Stimulated activated CD8-positive, alpha-beta memory T cell treated with anti-CD3 and anti-CD28 coated beads, Interleukin-15, amount 100 ng/mL, for 48 hours (primary cell): Measurements from ENCODE around the gene RAE1.
A peak's percentile ranks its signal among the peaks of the same experiment; 100 is the strongest.
"Not testable (repeated sequence)": the region's sequence is repeated elsewhere in the genome, so short reads cannot be mapped to it uniquely, and the experiment has no call there.

Source experiments
- DNase-seq, 2 donors: peaks; one replicate each; pipeline ENCODE4 v3.0.0-alpha.2; 2020; ENCODE audit warnings: low read depth in 2 of 2

The RAE1 gene

DNA sequence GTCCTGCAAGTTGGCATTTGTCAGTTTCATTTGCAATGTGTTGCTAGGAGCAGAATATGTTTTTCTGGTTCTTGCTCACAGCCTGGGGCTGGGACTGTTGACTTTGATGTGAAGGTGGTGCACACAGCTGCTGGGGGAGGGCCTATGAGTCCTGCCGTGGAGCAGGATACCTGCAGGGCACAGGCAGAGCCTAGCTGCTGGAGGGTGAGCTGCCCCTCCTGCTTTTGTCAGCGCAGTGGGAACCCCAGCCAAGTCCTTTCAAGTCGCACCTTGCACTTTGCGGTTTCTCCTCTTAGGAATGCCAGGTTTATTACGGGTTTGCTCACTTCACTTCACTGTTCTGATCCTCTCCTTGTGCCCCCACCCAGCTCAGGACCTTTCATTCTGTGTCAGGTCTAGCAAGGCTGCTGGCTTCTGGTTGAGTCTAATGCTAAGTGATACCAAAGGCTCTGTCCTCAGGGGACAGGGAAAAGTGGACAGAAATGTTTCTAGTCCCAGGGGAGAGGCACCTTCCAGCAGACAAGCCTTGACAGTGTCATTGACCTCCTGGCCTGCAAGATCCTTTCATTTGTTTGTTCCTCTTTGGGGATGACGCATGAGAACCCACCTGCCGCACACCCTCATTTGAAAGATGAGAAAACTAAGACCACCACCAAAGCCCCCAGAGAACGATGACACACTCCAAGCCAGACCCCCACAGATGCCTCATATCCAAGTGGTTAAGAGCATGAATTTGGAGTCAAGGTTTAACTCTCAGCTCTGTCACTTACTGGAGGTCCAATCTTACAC lies 24.2 kb upstream of the RAE1 start:
- DNase-seq, result no peak

DNA sequence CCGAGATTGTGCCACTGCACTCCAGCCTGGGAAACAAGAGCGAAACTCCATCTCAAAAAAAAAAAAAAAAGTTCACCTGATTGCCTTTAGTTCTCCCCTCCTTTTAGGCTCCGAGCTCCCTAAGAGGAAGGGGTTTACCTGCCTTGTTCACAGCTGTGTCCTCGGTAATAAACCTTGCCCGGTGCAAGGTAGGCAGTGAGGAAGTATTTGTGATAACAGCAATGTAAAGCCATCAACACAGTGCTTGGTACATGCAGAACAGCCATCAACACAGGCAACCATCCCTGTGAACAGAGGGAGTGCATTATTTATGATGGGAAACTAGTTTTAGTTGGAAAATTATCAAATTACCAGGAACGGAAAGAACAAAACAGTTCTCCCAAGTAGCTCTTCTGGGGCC lies 23.2 kb upstream of the RAE1 start:
- no peak for DNase-seq

DNA sequence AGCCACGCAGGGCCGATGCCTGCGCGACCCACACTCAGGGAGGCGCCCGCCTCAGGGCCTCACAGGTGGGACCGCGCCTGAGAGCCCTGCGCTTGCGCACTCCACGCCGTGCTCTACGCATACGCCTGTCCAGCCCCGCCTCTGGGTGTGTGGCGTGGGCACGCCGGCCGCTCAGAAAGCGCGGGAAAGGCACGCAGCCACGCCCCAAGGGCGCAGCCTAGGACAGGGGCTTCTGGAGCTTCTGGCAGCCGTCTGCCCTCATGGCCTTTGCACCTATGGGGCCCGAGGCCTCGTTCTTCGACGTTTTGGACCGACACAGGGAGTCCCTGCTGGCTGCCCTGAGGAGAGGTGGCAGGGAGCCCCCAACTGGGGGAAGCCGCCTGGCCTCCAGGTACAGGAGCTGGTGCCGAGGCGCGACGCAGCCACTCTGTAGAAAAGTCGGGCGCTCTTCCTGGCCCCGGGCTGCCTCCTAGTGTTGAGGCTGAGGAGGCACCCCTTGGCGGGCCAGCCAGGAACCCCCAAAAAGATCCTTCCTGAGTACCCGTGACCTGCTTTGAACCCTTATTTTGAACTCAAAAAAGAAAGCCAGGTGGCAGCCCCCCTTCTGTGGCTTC lies 21.3 kb upstream of the RAE1 start, which contains the start of gene SPO11:
Gene SPO11 (plus strand): TSS at position 196 of the 614 bp plus-strand sequence. CDS start 65 bp downstream, at position 261.
- DNase-seq, result no peak

DNA sequence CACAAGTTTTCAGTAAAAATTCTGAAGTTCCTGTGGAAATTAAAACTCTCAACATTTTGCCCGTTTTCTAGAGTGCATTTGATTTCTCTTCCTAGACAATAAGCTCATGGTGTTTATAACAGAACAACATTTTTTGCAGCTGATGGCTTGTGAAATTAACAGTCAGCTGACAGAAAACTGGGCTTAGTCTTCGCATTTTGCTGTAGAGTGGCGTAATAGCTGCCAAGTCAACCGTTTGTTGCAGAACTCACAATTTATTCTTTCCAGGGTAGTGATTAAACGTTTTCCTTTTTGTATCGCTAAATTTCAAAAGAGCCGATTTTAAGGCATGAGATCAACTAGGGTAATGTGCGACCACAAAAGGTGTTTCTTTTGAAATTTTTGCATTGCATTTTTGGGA lies 20.1 kb upstream of the RAE1 start:
- DNase-seq, result no peak

DNA sequence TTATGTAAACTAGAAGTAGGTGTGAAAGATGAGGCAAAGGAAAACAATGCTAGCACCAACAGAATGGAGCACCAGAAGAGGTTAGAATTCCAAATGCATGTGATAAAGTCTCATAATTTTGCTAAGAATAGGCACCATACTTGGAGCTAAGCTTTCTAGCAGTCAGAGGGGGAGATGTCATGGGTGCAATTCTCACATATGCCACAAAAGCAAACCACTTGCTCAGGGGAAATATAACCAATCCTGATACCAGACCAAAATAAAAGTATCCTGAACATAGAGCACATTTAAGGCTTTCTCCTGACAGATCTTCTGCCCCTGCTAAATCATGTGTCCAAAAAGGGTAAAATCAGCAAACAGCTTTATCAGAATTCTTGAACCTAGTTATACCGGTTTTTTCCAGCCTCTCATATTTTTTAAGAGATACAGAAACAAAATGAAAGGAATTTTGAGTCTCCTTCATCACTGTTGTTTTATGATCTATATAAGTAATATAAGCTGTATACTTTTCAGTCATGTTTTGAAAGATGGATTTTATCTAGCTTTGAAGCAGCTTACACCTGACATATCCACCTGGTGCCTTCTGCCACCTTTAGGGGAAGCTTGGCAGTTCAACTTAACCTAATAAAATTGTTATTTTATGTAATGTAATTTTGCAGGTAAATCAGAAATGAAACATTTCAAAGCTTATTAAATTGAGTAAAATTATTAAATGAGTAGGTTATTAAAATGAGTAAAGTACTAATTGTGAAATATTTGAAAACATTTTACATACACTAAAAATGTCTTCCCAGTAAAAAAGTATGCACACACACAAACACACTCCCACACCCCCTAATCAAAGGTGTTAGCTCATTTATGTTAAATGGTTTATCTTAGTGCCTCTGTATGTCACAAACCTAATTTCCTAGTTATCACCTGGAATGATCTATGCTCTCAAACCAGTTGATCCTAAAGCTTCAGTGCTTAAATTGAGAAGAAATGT lies 18.7 kb upstream of the RAE1 start:
- DNase-seq, result no peak

DNA sequence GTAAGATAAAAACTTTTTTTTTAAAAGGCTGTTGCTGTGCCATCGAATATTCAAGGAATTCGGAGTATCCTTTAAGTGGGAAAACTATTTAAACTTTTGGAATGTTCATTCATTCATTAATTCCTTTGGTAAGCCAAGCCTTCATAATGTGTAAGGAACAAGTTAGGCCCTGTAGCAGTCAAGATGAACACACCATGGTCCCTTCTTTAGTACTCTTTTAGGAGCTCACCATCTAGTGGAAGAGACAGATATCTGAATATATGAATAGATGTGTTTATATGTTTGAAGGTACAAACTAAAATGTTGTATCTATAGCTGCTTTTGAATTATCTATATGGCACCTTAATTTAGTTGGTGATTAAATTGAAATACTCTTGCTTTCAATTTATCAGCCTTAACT lies 15.7 kb upstream of the RAE1 start:
- no peak for DNase-seq

DNA sequence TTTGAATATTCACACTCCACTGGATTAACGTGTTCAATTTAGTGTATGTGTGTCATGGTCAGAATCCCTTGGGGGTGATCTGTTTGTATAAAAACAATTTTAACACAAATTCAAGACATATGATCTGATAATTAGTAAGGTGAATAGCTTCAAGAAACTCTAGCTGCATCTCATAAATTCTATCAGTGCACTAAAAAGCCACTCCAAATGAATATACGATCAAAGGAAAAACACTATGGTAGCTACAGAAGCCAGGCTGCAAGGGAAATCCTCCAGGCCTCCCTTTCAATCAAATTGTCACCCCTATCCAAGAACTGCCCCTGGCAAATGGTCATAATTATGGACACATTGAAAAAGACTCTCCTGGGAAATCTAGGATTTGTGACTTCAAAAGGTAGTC lies 9.4 kb upstream of the RAE1 start:
- no peak for DNase-seq

DNA sequence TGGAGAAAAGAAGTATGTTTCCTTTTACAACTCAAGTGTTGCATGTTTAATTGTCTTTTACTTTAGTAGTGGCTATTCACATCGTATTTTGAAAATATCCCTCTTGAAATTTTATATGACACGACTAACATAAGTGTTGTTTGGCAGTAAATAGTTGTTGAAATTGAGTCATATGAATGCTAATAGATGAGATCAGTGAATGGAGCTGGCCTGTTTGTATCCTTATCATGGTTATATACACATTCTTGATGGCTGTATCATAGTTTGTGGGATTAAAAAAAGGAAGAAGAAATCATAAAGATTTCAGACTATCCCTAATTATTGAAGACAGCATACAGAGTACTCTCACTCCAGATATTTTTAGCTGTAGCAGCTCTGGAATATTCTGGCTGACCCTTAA lies 8.2 kb upstream of the RAE1 start:
- DNase-seq, result no peak

DNA sequence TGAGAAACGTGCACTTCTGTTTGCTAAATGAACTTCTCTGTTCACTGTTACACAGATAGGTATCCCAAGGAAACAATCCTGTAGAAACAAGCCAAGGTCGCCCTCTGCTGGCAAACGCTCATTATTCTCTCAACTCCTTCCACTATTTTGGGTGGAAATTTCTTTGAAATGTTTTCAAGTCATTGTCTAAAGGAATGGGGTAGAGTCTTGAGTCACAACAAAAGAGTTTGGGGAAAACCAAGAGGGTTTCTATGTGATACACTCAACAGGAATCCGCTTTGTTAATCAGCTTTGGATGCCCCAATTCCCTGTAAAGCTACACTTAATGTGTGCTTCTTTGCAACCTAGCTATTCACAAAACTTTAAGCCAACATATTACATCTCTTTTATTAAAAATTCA lies 4.6 kb upstream of the RAE1 start:
- peak; percentile 19 to 39 for DNase-seq

DNA sequence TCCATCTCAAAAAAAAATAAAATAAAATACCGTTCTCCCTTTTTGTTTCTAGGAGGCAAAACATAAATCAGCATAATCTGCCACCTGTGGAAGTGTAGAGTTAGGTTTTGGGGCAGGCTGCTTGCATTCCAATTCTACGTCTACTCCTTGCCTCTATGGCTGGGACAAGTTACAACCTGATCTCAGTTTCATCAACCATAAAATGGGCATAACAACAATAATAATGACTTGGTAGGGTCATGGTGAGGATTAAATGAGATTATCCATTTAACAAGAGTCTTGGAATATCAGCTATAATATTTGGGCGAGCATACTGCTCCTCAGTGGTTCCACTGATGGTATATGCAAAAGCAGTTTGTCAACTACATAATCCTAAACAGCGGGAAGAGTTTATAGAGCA lies 3.7 kb upstream of the RAE1 start:
- DNase-seq, result no peak

DNA sequence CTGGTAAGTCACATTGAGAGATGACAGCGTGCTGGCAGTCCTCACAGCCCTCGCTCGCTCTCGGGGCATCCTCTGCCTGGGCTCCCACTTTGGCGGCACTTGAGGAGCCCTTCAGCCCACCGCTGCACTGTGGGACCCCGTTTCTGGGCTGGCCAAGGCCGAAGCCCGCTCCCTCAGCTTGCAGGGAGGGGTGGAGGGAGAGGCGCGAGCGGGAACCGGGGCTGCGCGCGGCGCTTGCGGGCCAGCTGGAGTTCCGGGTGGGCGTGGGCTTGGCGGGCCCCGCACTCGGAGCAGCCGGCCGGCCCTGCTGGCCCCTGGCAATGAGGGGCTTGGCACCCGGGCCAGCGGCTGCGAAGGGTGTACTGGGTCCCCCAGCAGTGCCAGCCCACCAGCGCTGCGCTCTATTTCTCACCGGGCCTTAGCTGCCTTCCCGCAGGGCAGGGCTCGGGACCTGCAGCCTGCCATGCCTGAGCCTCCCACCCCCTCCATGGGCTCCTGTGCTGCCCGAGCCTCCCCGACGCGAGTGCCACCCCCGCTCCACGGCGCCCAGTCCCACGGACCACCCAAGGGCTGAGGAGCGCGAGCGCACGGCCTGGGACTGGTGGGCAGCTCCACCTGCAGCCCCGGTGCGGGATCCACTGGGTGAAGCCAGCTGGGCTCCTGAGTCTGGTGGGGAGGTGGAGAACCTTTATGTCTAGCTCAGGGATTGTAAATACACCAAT lies 2.7 kb upstream of the RAE1 start:
- not testable (repeated sequence) for DNase-seq

DNA sequence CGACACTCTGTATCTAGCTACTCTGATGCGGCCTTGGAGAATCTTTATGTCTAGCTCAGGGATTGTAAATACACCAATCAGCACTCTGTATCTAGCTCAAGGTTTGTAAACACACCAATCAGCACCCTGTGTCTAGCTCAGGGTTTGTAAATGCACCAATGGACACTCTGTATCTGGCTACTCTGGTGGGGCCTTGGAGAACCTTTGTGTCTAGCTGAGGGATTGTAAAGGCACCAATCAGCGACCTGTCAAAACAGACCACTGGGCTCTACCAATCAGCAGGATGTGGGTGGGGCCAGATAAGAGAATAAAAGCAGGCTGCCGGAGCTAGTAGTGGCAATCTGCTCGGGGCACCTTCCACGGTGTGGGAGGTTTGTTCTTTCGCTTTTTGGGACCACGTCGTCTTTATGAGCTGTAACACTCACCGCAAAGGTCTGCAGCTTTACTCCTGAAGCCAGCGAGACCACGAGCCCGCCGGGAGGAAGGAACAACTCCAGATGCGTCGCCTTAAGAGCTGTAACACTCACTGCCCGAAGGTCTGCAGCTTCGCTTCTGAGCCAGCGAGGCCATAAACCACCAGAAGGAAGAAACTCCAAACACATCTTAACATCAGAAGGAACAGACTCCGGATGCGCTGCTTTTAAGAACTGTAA lies 2.0 kb upstream of the RAE1 start:
- DNase-seq, result peak in 1 of 2 donors; percentile 4

DNA sequence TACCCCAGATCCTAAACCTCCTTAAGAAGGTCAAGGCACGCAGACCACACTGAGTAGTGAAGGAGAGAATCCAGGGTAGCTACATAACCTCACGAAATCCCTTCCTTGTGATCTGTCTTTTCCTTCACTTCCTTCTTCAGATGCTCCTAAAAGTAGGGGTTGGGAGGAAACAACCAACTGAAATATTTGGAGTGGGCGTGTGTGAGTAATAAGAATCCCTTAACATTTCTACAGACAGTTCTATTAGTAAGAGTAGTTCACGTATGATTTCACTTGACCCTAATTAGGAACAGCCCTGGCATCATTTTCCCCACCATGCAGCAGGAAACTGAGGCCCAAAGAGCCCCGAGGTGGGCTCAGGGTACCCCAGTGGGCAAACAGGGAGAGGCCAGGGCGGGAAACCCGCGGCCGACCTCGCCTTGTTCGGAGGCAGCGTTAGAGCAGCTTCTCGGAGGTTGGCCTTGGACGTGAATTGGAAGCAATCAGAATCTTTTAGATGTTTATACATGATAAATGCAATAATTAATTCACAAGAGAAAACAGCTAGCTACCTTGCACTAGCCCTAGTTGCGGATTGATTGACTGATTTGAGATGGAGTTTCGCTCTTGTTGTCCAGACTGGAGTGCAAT lies 859 bp upstream of the RAE1 start:
- no peak for DNase-seq

DNA sequence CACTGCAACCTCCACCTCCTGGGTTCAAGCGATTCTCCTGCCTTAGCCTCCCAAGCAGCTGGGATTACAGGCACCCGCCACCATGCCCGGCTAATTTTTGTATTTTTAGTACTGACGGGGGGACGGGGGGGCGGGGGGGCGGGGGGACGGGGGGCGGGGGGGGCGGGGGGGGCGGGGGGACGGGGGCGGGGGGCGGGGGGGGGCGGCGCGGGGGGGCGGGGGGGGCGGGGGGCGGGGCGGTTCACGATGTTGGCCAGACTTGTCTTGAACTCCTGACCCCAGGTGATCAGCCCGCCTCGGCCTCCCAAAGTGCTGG lies 371 bp upstream of the RAE1 start:
- not testable (repeated sequence) for DNase-seq

DNA sequence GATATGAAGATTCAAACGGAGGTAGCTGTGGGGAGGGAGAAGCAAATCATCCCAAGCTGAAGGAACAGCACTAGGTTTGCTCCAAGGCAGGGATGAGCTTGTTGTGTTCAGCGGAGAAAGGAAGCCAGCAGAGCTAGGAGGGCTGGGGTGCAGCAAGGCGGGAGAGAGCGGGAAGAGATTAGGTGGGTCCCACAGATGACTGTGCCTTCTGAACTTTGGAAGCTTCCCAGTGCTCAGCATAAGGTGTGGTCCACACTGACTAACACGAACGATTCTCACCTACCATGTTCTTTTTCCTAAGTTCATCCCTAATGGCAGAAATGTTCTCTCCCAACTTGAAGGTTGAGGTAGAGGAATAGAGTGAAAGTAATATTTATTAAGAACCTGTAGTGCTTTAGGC lies 1.2 kb downstream of the RAE1 start:
- no peak for DNase-seq

DNA sequence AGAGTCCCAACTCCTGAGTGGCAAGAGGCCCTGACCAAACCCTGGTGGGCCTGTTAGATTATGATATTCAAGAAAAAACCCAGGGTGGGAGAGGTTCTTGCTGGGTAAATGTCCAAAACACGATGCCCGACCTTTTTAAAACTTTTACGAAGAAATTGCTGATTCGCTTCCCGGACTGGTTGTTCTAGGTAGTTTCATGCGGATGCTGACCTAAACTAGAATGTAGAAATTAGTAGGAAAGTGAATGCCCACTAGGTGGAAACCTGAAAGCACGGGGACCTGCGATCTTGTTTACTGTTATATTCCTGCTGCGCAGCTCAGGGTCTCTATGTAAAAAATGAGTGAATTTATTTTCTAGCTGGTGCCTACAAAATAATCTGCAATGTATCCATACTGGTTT lies 2.3 kb downstream of the RAE1 start:
- DNase-seq, result no peak

DNA sequence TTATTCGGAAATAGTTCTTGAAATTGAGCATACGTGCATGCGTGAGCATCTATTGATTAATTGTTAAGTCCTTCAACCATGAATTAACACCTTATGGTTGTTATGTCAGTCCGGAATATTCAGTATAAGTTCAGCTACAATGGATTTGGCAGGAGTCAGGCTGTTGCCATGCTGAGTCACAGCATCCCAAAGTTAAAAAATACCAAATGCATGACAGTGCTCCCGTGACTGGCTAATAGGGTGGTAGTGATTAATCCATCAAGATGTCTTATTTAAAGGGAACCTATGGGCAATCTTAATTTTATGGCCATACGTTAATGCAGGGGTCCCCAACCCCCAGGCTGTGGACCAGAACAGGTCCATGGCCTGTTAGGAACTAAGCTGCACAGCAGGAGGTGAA lies 10.5 kb downstream of the RAE1 start:
- DNase-seq, result no peak

DNA sequence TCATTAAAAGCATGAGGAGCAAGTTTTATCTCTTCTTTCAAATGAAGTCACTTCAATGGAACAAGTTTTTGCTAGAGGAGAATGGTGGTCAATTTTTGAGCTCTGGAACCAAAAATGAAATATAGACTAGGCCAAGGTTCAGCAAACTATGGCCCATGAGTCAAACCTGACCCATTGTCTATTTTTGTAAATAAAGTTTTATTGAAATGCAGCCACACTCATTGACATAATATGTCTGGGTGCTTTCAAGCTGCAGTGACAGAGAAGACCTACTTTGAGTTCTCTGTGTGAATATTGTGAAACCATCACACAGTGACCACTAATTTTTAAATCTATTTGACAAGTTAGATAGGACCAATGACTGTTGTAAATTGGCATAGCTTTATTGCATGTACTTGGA lies 13.4 kb downstream of the RAE1 start:
- DNase-seq, result no peak

DNA sequence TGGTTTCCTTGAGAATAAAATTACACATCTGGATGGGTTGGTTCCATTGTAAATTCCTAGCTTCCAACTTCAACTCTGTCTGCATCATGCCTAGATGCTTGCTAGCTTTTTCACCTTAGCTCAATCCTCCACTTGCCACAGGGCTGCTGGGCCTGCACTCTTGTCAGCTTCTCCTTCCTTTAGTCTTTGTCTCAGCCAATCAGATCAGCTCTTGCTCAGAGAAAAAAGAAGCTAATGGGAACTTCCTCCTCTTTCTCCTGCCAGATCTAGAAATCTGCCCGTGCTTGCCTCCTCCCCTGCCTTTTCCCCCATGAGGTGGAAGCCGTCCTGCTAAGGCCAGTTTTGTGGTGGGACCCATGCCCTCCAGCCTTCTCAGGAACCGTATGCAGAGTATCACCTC lies 18.5 kb downstream of the RAE1 start:
- DNase-seq, result no peak

DNA sequence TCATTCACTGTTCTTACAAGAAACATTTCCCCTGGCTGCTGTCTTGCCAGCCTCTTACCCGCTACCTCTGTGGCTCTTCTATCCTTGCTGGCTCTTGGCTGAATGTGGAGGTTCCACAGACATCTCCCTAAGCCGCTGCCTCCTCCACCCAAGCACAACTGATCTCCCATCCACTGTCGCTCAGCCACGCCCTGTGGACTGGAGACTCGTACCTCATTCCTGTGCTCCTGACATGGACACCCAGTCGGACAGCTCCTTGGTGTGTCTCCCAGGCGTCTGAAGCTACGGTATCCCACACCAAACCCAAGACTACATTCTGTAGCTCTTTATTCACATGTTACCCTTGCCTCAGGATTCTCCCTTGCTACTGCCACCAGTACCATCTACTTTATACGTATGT lies 19.3 kb downstream of the RAE1 start:
- DNase-seq, result no peak

DNA sequence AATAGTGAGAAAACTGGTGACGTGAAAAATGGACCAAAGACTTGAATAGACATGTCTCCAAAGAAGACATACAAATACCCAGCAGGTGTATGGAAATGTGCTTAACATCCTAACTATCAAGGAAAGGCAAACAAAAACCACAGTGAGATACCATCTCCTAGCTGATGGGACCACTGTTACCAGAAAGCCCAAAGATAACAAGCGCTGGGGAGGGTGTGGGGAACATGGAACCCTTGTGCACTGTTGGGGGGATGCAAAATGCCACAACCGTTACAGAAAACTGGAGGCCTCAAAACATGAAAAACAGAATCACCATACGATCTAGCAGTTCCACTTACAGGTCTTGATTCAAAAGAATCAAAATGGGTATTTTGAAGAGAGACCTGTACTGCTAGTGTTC lies 20.3 kb downstream of the RAE1 start:
- DNase-seq, result no peak
